IMR-90 (cell line): ENCODE data around the gene CMPK2. TPM values are rescaled to one million over a fixed set of nuclear protein-coding genes. Genes with fewer than 3 reads are reported as not detected.

Experiments used
- ATAC-seq: fragments of 200-7000 bp; cut with Tn5 transposase; 2 replicates; pipeline ENCODE4 v1.9.1; 2020; ENCODE audit warnings: low read depth, mild to moderate bottlenecking, moderate library complexity
- BruUV-seq: library from RNA; stranded (reverse); fragments of 400-500 nt; replicated peaks from 2 replicates; lab custom pipeline; 2021; lab: Mats Ljungman, UMichigan
- CTCF ChIA-PET: fragments of 300-600 bp; formaldehyde crosslinking; extraction: SDS; loops from one replicate; lab custom pipeline; 2021; ENCODE audit warnings: antibody characterized with exemption; lab: Yijun Ruan, JAX
- POLR2A ChIA-PET: fragments of 300-600 bp; sonication (Branson Sonifier 250); formaldehyde crosslinking; loops from one replicate; lab custom pipeline; 2022; ENCODE audit warnings: antibody characterized with exemption; ENCODE audit not compliant: unreplicated experiment; lab: Charles Lee
- DNase-seq: peaks from one replicate; pipeline ENCODE4 v3.0.0; 2013
- H2AFZ ChIP-seq: replicated peaks from 2 replicates; pipeline ENCODE3; 2013; ENCODE audit warnings: low read length, mild to moderate bottlenecking; ENCODE audit not compliant: poor library complexity
- H2AK5ac ChIP-seq: 2 replicates; pipeline ENCODE4 v1.6.1; 2013; ENCODE audit warnings: low read depth, low read length, inconsistent platforms
- H2AK9ac ChIP-seq: replicated peaks from 2 replicates; pipeline ENCODE3; 2013; ENCODE audit warnings: mild to moderate bottlenecking, low read depth, low read length, moderate library complexity; ENCODE audit not compliant: poor library complexity
- H2BK120ac ChIP-seq: 2 replicates; pipeline ENCODE4 v1.6.1; 2013; ENCODE audit warnings: low read depth, low read length, inconsistent platforms
- H2BK15ac ChIP-seq: 3 replicates; pipeline ENCODE4 v1.6.1; 2013; ENCODE audit warnings: low read depth, low read length, inconsistent platforms
- H2BK20ac ChIP-seq: 2 replicates; pipeline ENCODE4 v1.6.1; 2013; ENCODE audit warnings: low read depth, mild to moderate bottlenecking, inconsistent platforms, low read length, moderate library complexity
- H2BK5ac ChIP-seq: 2 replicates; pipeline ENCODE4 v1.6.1; 2013; ENCODE audit warnings: mild to moderate bottlenecking, low read depth, low read length, inconsistent platforms; ENCODE audit not compliant: poor library complexity, severe bottlenecking
- H3K14ac ChIP-seq: replicated peaks from 2 replicates; pipeline ENCODE4 v1.6.1; 2013; ENCODE audit warnings: low read depth, low read length, inconsistent platforms
- H3K18ac ChIP-seq: 2 replicates; pipeline ENCODE4 v1.6.1; 2013; ENCODE audit warnings: low read depth, low read length, control low read depth
- H3K23ac ChIP-seq: 2 replicates; pipeline ENCODE4 v1.6.1; 2013; ENCODE audit warnings: low read depth, low read length, inconsistent platforms
- H3K27ac ChIP-seq: 2 replicates; pipeline ENCODE4 v1.5.1; 2013; ENCODE audit warnings: mild to moderate bottlenecking, control low read depth, low read length; ENCODE audit not compliant: insufficient read depth
- H3K27me3 ChIP-seq: 2 replicates; pipeline ENCODE4 v1.6.1; 2013; ENCODE audit warnings: low read length; ENCODE audit not compliant: control insufficient read depth, insufficient read depth
- H3K36me3 ChIP-seq: 2 replicates; pipeline ENCODE4 v1.6.1; 2013; ENCODE audit warnings: low read length, mixed read lengths; ENCODE audit not compliant: control insufficient read depth, insufficient read depth
- H3K4ac ChIP-seq: 2 replicates; pipeline ENCODE4 v1.6.1; 2013; ENCODE audit warnings: low read depth, low read length, inconsistent platforms
- H3K4me1 ChIP-seq: 2 replicates; pipeline ENCODE4 v1.6.1; 2013; ENCODE audit warnings: low read length, mixed read lengths; ENCODE audit not compliant: control insufficient read depth, insufficient read depth
- H3K4me2 ChIP-seq: 2 replicates; pipeline ENCODE4 v1.6.1; 2013; ENCODE audit warnings: low read depth, mild to moderate bottlenecking, control low read depth, low read length, moderate library complexity
- H3K4me3 ChIP-seq: 2 replicates; pipeline ENCODE4 v1.5.1; 2013; ENCODE audit warnings: low read depth, mild to moderate bottlenecking, control low read depth, low read length, moderate library complexity; ENCODE audit not compliant: insufficient read depth
- H3K56ac ChIP-seq: 2 replicates; pipeline ENCODE4 v1.6.1; 2013; ENCODE audit warnings: low read length, inconsistent platforms; ENCODE audit not compliant: insufficient read depth; ENCODE audit errors: extremely low read depth
- H3K79me1 ChIP-seq, 2 experiments: 2 replicates each; pipeline ENCODE4 v1.6.1; 2013; ENCODE audit warnings: low read length in 2 of 2, inconsistent platforms in 1 of 2, low read depth in 1 of 2
- H3K9ac ChIP-seq: 2 replicates; pipeline ENCODE4 v1.6.1; 2013; ENCODE audit warnings: low read depth, low read length, control low read depth
- H3K9me1 ChIP-seq: 2 replicates; pipeline ENCODE4 v1.6.1; 2013; ENCODE audit warnings: low read length, inconsistent platforms; ENCODE audit not compliant: insufficient read depth
- H3K9me3 ChIP-seq: 2 replicates; pipeline ENCODE4 v1.6.1; 2013; ENCODE audit warnings: low read length; ENCODE audit not compliant: control insufficient read depth, insufficient read depth
- H4K20me1 ChIP-seq: 2 replicates; pipeline ENCODE4 v1.6.1; 2013; ENCODE audit warnings: low read length, inconsistent platforms; ENCODE audit not compliant: insufficient read depth
- H4K5ac ChIP-seq: 2 replicates; pipeline ENCODE4 v1.6.1; 2013; ENCODE audit warnings: mild to moderate bottlenecking, low read depth, low read length, control low read depth
- H4K8ac ChIP-seq, 2 experiments: 2 replicates each; pipeline ENCODE4 v1.6.1; 2013; ENCODE audit warnings: low read depth in 2 of 2, low read length in 2 of 2, control low read depth in 1 of 2, inconsistent platforms in 1 of 2
- H4K91ac ChIP-seq: 2 replicates; pipeline ENCODE4 v1.6.1; 2013; ENCODE audit warnings: low read depth, low read length, inconsistent platforms; ENCODE audit not compliant: insufficient read depth
- BHLHE40 ChIP-seq: fragments of 150-350 bp; IDR thresholded peaks from 2 replicates; pipeline ENCODE4 v1.6.1; 2016; ENCODE audit warnings: mild to moderate bottlenecking, low read depth, low read length
- CEBPB ChIP-seq: IDR thresholded peaks from 2 replicates; pipeline ENCODE4 v1.6.1; 2012; ENCODE audit warnings: low read depth, low read length, improper control_type of control experiment
- CHD1 ChIP-seq: IDR thresholded peaks from 2 replicates; pipeline ENCODE4 v1.6.1; 2012; ENCODE audit warnings: low read depth, low read length, improper control_type of control experiment
- FOS ChIP-seq: fragments of 150-350 bp; IDR thresholded peaks from 2 replicates; pipeline ENCODE4 v1.6.1; 2016; ENCODE audit warnings: low read depth, low read length
- MAFK ChIP-seq: IDR thresholded peaks from 2 replicates; pipeline ENCODE4 v1.6.1; 2012; ENCODE audit warnings: low read depth, low read length, improper control_type of control experiment
- MAZ ChIP-seq: IDR thresholded peaks from 2 replicates; pipeline ENCODE4 v1.6.1; 2012; ENCODE audit warnings: low read depth, mild to moderate bottlenecking, low read length, improper control_type of control experiment, moderate library complexity, borderline replicate concordance
- NFE2L2 ChIP-seq: fragments of 150-350 bp; IDR thresholded peaks from 2 replicates; pipeline ENCODE4 v1.6.1; 2016; ENCODE audit warnings: low read depth, mild to moderate bottlenecking, low read length
- POLR2A ChIP-seq: IDR thresholded peaks from 2 replicates; pipeline ENCODE4 v1.6.1; 2012; ENCODE audit warnings: mild to moderate bottlenecking, low read depth, low read length
- RAD21 ChIP-seq: IDR thresholded peaks from 2 replicates; pipeline ENCODE4 v1.6.1; 2012; ENCODE audit warnings: low read length, improper control_type of control experiment
- RFX5 ChIP-seq: IDR thresholded peaks from 2 replicates; pipeline ENCODE4 v1.8.0; 2012; ENCODE audit warnings: low read depth, mild to moderate bottlenecking, low read length, moderate library complexity
- SMC3 ChIP-seq: fragments of 150-350 bp; IDR thresholded peaks from 2 replicates; pipeline ENCODE4 v1.6.1; 2016; ENCODE audit warnings: low read depth, mild to moderate bottlenecking, antibody characterized with exemption, low read length, moderate library complexity
- WGBS, 2 experiments: methylation state at CpG; one replicate each; pipeline versions ENCODE4 v1.1.5 to v1.1.7; 2013; ENCODE audit warnings: missing lambda C conversion rate in 2 of 2; ENCODE audit not compliant: insufficient read length in 1 of 2; ENCODE audit errors: extremely low coverage in 2 of 2; 5-methylcytosine and 5-hydroxymethylcytosine counted together
- dilution Hi-C: fragments of 300-500 bp; cut with HindIII; formaldehyde crosslinking; loops from one replicate; pipeline ENCODE4 v1.14.3; 2018; ENCODE audit warnings: low sequenced_read_pairs; ENCODE audit not compliant: unreplicated experiment
- in situ Hi-C: fragments of 300-500 bp; cut with MboI; formaldehyde crosslinking; loops from 3 replicates; pipeline ENCODE4 v1.14.3; 2019; ENCODE audit warnings: low sequenced_read_pairs, inconsistent platforms, mixed read lengths
- intact Hi-C: fragments of 100-400 bp; cut with micrococcal nuclease; formaldehyde crosslinking; loops from 2 replicates; pipeline ENCODE4 v1.10.0; 2022
- polyA plus RNA-seq, 3 experiments: library from polyadenylated mRNA; depleted of rRNA; stranded (reverse); fragments of >200 nt; gene quantifications; 2 replicates each; pipeline ENCODE4 v1.2.3, GENCODE V29; 2012; ENCODE audit warnings: low replicate concordance in 1 of 3
- total RNA-seq: library from RNA; depleted of rRNA; stranded (reverse); fragments of >200 nt; gene quantifications from 2 replicates; pipeline ENCODE4 v1.2.3, GENCODE V29; 2012
- TF ChIP-seq, protein P1 (sequence below): conservative IDR thresholded peaks from 2 replicates; pipeline ENCODE4 v1.5.1; 2012; ENCODE audit warnings: mild to moderate bottlenecking, low read depth, low read length, improper control_type of control experiment

The CMPK2 gene
- total and polyA plus RNA-seq, 2 of the 4 experiments (the other 2 are of a cell fraction), result 0.03 to 0.18 TPM

DNA sequence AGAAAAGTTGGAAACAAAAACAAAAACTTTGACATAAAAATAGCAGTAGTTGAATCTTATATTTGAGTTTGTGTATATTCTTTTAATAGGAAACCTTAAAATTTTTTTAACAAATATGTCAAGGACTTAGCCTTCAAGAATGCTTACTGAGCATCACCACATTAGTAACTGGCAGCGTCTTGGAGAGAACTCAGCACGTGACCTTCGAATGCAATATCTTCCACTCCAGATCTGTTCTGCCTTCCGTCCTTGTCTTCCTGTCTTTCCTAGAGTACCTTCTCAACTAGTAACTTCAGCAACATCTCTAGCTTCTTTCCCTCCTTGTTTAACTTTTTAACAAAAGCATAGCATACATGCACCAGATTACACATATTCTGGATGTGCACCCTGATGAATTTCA, 12.8 kb upstream of the CMPK2 start:
- no peak for TF ChIP-seq CHD1
- no peak for TF ChIP-seq FOS
- TF ChIP-seq MAFK, result no peak
- TF ChIP-seq RFX5, result no peak
- TF ChIP-seq SMC3, result no peak
- TF ChIP-seq POLR2A, result no peak
- TF ChIP-seq BHLHE40, result no peak
- TF ChIP-seq NFE2L2, result no peak
- TF ChIP-seq, protein P1, sequence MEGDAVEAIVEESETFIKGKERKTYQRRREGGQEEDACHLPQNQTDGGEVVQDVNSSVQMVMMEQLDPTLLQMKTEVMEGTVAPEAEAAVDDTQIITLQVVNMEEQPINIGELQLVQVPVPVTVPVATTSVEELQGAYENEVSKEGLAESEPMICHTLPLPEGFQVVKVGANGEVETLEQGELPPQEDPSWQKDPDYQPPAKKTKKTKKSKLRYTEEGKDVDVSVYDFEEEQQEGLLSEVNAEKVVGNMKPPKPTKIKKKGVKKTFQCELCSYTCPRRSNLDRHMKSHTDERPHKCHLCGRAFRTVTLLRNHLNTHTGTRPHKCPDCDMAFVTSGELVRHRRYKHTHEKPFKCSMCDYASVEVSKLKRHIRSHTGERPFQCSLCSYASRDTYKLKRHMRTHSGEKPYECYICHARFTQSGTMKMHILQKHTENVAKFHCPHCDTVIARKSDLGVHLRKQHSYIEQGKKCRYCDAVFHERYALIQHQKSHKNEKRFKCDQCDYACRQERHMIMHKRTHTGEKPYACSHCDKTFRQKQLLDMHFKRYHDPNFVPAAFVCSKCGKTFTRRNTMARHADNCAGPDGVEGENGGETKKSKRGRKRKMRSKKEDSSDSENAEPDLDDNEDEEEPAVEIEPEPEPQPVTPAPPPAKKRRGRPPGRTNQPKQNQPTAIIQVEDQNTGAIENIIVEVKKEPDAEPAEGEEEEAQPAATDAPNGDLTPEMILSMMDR, result no peak
- no peak for TF ChIP-seq MAZ
- TF ChIP-seq CEBPB, result no peak
- TF ChIP-seq RAD21, result no peak
- no peaks in the 10 kb centered on the region for H3K27me3 ChIP-seq
- no TSS peak for BruUV-seq
- H2BK20ac ChIP-seq, result no peak overlapping the region
- H3K56ac ChIP-seq, result no peak overlapping the region
- POLR2A ChIA-PET, result no interaction called here
- CTCF ChIA-PET, result no interaction called here
- H3K9me3 ChIP-seq, result no peaks in the 10 kb centered on the region
- no peak overlapping the region for H2BK120ac ChIP-seq
- no peaks in the 10 kb centered on the region for H3K36me3 ChIP-seq
- H2AK5ac ChIP-seq, result no peak overlapping the region
- ATAC-seq, result no peak
- H3K18ac ChIP-seq, result no peak overlapping the region
- H3K4me3 ChIP-seq, result no peak overlapping the region
- H3K4ac ChIP-seq, result no peak overlapping the region
- in situ Hi-C loops (no loop called here), dilution Hi-C loops (no loop called here), intact Hi-C loops (no loop called here)
- H3K79me1 ChIP-seq, result no peaks in the 10 kb centered on the region
- no peak overlapping the region for H3K14ac ChIP-seq
- H3K9me1 ChIP-seq, result no peaks in the 10 kb centered on the region
- H2BK15ac ChIP-seq, result no peak overlapping the region
- H2BK5ac ChIP-seq, result no peak overlapping the region
- no peaks in the 10 kb centered on the region for H4K20me1 ChIP-seq
- H3K27ac ChIP-seq, result no peak overlapping the region
- DNase-seq, result no peak
- WGBS, 2 experiments, result 52% methylated on average over 3 of the region's 4 CpGs; no CpG with 5 or more reads in 1 of the 2 experiments
- no peak overlapping the region for H4K91ac ChIP-seq
- no peak overlapping the region for H2AK9ac ChIP-seq
- no peak overlapping the region for H2AFZ ChIP-seq
- H3K9ac ChIP-seq, result no peak overlapping the region
- H3K4me2 ChIP-seq, result no peak overlapping the region
- H3K23ac ChIP-seq, result no peak overlapping the region
- no peak overlapping the region for H4K5ac ChIP-seq
- no peaks in the 10 kb centered on the region for H3K4me1 ChIP-seq
- no peak overlapping the region for H4K8ac ChIP-seq
